Astrocyte (in vitro differentiated cells and primary cell): ENCODE data around the gene BATF. TPM values are rescaled to one million over a fixed set of nuclear protein-coding genes. Genes with fewer than 3 reads are reported as not detected.

ENCODE experiments used
- DNase-seq: peaks from one replicate; pipeline ENCODE4 v3.0.0-alpha.2; 2010; ENCODE audit warnings: low read depth
- FAIRE-seq: peaks from 2 replicates; lab custom pipeline; 2011; peaks lifted over from hg19 to GRCh38; lab: Jason Lieb, UNC
- H2AFZ ChIP-seq: 2 replicates; pipeline ENCODE4 v1.6.0; 2012; ENCODE audit warnings: low read depth, low read length, inconsistent platforms
- H3K27ac ChIP-seq: 2 replicates; pipeline ENCODE4 v1.5.1; 2011; ENCODE audit warnings: low read depth, low read length, inconsistent platforms
- H3K27me3 ChIP-seq: 2 replicates; pipeline ENCODE4 v1.6.0; 2011; ENCODE audit warnings: low read length, inconsistent platforms; ENCODE audit not compliant: insufficient read depth
- H3K36me3 ChIP-seq: 2 replicates; pipeline ENCODE4 v1.5.1; 2011; ENCODE audit warnings: low read length, inconsistent platforms; ENCODE audit not compliant: insufficient read depth
- H3K4me1 ChIP-seq: 2 replicates; pipeline ENCODE4 v1.5.1; 2011; ENCODE audit warnings: low read length, inconsistent platforms; ENCODE audit not compliant: insufficient read depth
- H3K4me2 ChIP-seq: 2 replicates; pipeline ENCODE4 v1.6.0; 2012; ENCODE audit warnings: low read length, inconsistent platforms
- H3K4me3 ChIP-seq: 2 replicates; pipeline ENCODE4 v1.5.1; 2011; ENCODE audit warnings: low read depth, mild to moderate bottlenecking, low read length, inconsistent platforms; ENCODE audit not compliant: insufficient read depth
- H3K79me2 ChIP-seq: 2 replicates; pipeline ENCODE4 v1.6.0; 2012; ENCODE audit warnings: mild to moderate bottlenecking, low read length, inconsistent platforms; ENCODE audit not compliant: insufficient read depth
- H3K9ac ChIP-seq: 2 replicates; pipeline ENCODE4 v1.6.0; 2012; ENCODE audit warnings: mild to moderate bottlenecking, low read length, inconsistent platforms
- H3K9me3 ChIP-seq: 2 replicates; pipeline ENCODE4 v1.5.1; 2012; ENCODE audit warnings: low read depth, mild to moderate bottlenecking, low read length, inconsistent platforms; ENCODE audit not compliant: insufficient read depth
- H4K20me1 ChIP-seq: 2 replicates; pipeline ENCODE4 v1.6.0; 2012; ENCODE audit warnings: low read length, inconsistent platforms; ENCODE audit not compliant: insufficient read depth
- H3K27ac Mint-ChIP-seq: one replicate; pipeline ENCODE4 v1.8.0; 2021; ENCODE audit warnings: mild to moderate bottlenecking, mixed read lengths; ENCODE audit not compliant: unreplicated experiment
- H3K27me3 Mint-ChIP-seq: one replicate; pipeline ENCODE4 v1.8.0; 2021; ENCODE audit warnings: low read depth, mixed read lengths; ENCODE audit not compliant: unreplicated experiment
- H3K36me3 Mint-ChIP-seq: one replicate; pipeline ENCODE4 v1.8.0; 2021; ENCODE audit warnings: low read depth, mixed read lengths; ENCODE audit not compliant: unreplicated experiment
- H3K4me1 Mint-ChIP-seq: one replicate; pipeline ENCODE4 v1.8.0; 2021; ENCODE audit warnings: low read depth, mixed read lengths; ENCODE audit not compliant: unreplicated experiment
- H3K4me3 Mint-ChIP-seq: one replicate; pipeline ENCODE4 v1.8.0; 2021; ENCODE audit warnings: mild to moderate bottlenecking, moderate library complexity, mixed read lengths; ENCODE audit not compliant: unreplicated experiment
- H3K9me3 Mint-ChIP-seq: one replicate; pipeline ENCODE4 v1.8.0; 2021; ENCODE audit warnings: mild to moderate bottlenecking, mixed read lengths; ENCODE audit not compliant: unreplicated experiment
- CTCF ChIP-seq: IDR thresholded peaks from 2 replicates; pipeline ENCODE4 v1.5.1; 2011; ENCODE audit warnings: low read depth, mild to moderate bottlenecking, inconsistent platforms, low read length, moderate library complexity; ENCODE audit not compliant: insufficient read depth
- EZH2 ChIP-seq: IDR thresholded peaks from 2 replicates; pipeline ENCODE4 v1.6.1; 2012; ENCODE audit warnings: mild to moderate bottlenecking, low read length, inconsistent platforms; ENCODE audit not compliant: insufficient read depth
- total RNA-seq: library from RNA; stranded (reverse); gene quantifications from 2 replicates; pipeline ENCODE4 v1.2.1, GENCODE V29; 2021

Gene BATF
- total RNA-seq, 1 donor from 2014 or later, result not detected

GRCh38 chr14:75523771-75524171, 1.5 kb downstream of the BATF start:
- peaks cover 5% of the 10 kb centered on the region for H3K4me1 Mint-ChIP-seq
- no peak overlapping the region for H3K27ac Mint-ChIP-seq
- no peak for FAIRE-seq

GRCh38 chr14:75525969-75526368, 3.7 kb downstream of the BATF start:
- H3K4me3 Mint-ChIP-seq, result no peak overlapping the region

More at GRCh38 chr14:75523771-75524171, 1.5 kb downstream of the BATF start:
- no peak for DNase-seq
- Histone ChIP-seq H3K9me3 (no peaks in the 10 kb centered on the region), H2AFZ (no peak overlapping the region), H3K4me2 (no peak overlapping the region), H3K27me3 (peaks cover 4% of the 10 kb centered on the region), H4K20me1 (no peaks in the 10 kb centered on the region), H3K79me2 (no peaks in the 10 kb centered on the region), H3K4me1 (no peaks in the 10 kb centered on the region), H3K27ac (no peak overlapping the region), H3K36me3 (no peaks in the 10 kb centered on the region), H3K4me3 (no peak overlapping the region), H3K9ac (no peak overlapping the region)
- no peak overlapping the region for H3K4me3 Mint-ChIP-seq
- H3K9me3 Mint-ChIP-seq, result no peaks in the 10 kb centered on the region
- peaks cover 14% of the 10 kb centered on the region for H3K27me3 Mint-ChIP-seq
- H3K36me3 Mint-ChIP-seq, result no peaks in the 10 kb centered on the region
- no peak for TF ChIP-seq CTCF
- TF ChIP-seq EZH2, result no peak

More at GRCh38 chr14:75525969-75526368, 3.7 kb downstream of the BATF start:
- no peak overlapping the region for H2AFZ ChIP-seq
- no peak overlapping the region for H3K9ac ChIP-seq
- H3K4me1 ChIP-seq, result no peaks in the 10 kb centered on the region
- H3K36me3 Mint-ChIP-seq, result no peaks in the 10 kb centered on the region
- H3K36me3 ChIP-seq, result no peaks in the 10 kb centered on the region
- no peaks in the 10 kb centered on the region for H3K79me2 ChIP-seq
- no peak for TF ChIP-seq EZH2
- TF ChIP-seq CTCF, result no peak
- H3K27ac Mint-ChIP-seq, result no peak overlapping the region
- no peaks in the 10 kb centered on the region for H4K20me1 ChIP-seq
- no peak overlapping the region for H3K27ac ChIP-seq
- no peaks in the 10 kb centered on the region for H3K9me3 ChIP-seq
- H3K4me1 Mint-ChIP-seq, result peaks cover 5% of the 10 kb centered on the region
- no peak overlapping the region for H3K4me3 ChIP-seq
- H3K4me2 ChIP-seq, result no peak overlapping the region
- H3K9me3 Mint-ChIP-seq, result no peaks in the 10 kb centered on the region
- DNase-seq (no peak), FAIRE-seq (no peak)
- H3K27me3 ChIP-seq, result peaks cover 4% of the 10 kb centered on the region
- peaks cover 14% of the 10 kb centered on the region for H3K27me3 Mint-ChIP-seq
